Activated naive CD4-positive, alpha-beta T cell treated with anti-CD3 and anti-CD28 coated beads, Interleukin-2, amount 50 U/mL, for 24 hours (primary cell): Measurements from ENCODE around the gene LHFPL5.

Experiments used
- H3K27ac Mint-ChIP-seq: one replicate; pipeline ENCODE4 v1.8.0; 2021; ENCODE audit warnings: mild to moderate bottlenecking, mixed read lengths
- H3K27me3 Mint-ChIP-seq: one replicate; pipeline ENCODE4 v1.8.0; 2021; ENCODE audit warnings: mixed read lengths
- H3K36me3 Mint-ChIP-seq: one replicate; pipeline ENCODE4 v1.8.0; 2021; ENCODE audit warnings: mixed read lengths
- H3K4me1 Mint-ChIP-seq: one replicate; pipeline ENCODE4 v1.8.0; 2021; ENCODE audit warnings: mixed read lengths
- H3K4me3 Mint-ChIP-seq: one replicate; pipeline ENCODE4 v1.8.0; 2021; ENCODE audit warnings: mild to moderate bottlenecking, mixed read lengths
- H3K9me3 Mint-ChIP-seq: one replicate; pipeline ENCODE4 v1.8.0; 2021; ENCODE audit warnings: mixed read lengths

LHFPL5 gene

DNA sequence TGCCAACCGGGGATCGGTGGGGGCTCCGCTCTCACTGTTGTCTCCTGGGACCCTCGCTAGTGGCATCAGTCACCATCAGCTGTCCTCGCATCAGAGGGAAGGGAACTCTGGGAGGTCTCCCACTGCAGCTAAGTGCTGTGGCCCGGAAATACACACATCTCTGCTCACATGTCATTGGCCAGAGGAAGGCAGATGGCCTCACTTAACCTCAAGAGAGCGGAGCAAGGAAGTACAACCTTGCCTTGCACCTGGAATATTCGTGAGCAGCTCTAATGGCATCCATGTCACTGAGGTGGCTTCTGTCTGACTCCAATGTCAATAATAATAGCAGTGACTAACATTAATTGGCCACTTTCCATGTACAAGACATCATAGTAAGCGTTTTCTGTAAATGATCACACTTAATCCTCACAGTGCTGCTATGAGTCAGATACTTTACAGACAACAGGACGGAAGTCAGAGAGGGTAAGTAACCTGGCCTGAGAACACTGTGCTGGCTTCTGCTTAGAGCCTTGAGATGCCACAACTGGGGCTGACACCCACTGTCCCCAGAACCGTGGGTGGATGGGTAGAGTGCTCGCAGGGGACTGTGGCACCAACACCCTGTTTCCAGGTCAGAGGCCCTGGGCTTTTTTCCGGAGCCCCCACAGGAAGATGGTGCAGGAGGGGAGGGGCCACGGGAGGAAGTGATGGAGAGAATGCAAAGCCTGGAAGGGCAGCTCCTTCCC, 6.0 kb downstream of the LHFPL5 start:
- Mint-ChIP-seq H3K4me3 (no peak overlapping the region), H3K4me1 (no peaks in the 10 kb centered on the region), H3K27ac (no peak overlapping the region), H3K27me3 (peaks cover 12% of the 10 kb centered on the region), H3K9me3 (no peaks in the 10 kb centered on the region), H3K36me3 (peaks cover 3% of the 10 kb centered on the region)

DNA sequence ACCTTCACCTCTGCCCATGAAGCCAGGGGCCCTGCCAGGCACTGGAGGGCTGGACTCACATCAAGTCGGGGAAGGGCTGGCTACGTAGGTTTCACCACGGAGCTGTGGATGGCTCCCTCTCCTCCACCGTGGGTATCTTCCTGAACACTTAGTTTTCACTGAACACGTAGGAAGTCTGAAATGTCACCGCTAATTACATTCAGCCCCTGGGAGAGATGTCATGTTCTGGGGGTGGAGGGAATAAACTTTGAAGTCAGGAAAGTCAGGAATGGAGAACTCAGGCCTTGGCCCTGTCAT, 6.5 kb downstream of the LHFPL5 start:
- no peaks in the 10 kb centered on the region for H3K9me3 Mint-ChIP-seq
- H3K27me3 Mint-ChIP-seq = peaks cover 6% of the 10 kb centered on the region
- H3K4me3 Mint-ChIP-seq = no peak overlapping the region
- no peak overlapping the region for H3K27ac Mint-ChIP-seq
- H3K36me3 Mint-ChIP-seq = peaks cover 3% of the 10 kb centered on the region
- no peaks in the 10 kb centered on the region for H3K4me1 Mint-ChIP-seq

DNA sequence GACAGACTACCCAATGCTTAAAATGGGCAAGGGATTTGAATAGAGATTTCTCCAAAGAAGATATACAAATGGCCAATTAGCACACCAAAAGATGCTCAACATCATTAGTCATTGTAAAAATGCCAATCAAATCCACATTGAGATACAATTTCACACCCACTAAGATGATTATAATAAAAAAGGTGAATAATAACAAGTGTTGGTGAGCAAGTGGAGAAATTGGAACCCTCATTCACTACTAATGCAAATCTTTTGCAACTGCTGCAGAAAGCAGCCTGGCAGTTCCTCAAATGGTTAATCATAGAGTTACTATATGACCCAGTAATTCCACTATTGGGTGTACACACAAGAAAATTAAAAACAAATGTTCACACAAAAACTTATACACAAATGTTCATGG, 12.4 kb downstream of the LHFPL5 start:
- peaks cover 4% of the 10 kb centered on the region for H3K36me3 Mint-ChIP-seq
- no peak overlapping the region for H3K27ac Mint-ChIP-seq
- H3K9me3 Mint-ChIP-seq = no peaks in the 10 kb centered on the region
- H3K4me3 Mint-ChIP-seq = no peak overlapping the region
- H3K27me3 Mint-ChIP-seq = peaks cover 2% of the 10 kb centered on the region
- H3K4me1 Mint-ChIP-seq = no peaks in the 10 kb centered on the region

DNA sequence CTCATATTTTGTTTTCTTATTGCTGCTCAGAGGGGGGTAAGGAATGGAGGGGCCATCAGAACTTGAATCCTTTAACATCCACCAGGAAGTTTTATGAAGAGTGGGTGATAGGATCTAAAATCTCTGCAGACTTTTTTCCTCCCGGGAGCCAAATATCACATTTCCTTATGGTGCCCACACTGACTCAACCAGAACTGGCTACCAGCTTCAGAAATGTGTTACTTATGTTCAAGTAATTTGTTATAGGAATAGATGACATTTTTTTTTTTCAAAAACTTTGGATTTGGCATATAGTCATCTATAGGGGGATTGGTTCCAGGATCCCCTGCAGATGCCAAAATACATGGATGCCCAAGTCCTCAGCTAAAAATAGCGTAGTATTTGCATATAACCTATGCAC, 18.4 kb downstream of the LHFPL5 start:
- Mint-ChIP-seq H3K9me3 (no peaks in the 10 kb centered on the region), H3K27ac (no peak overlapping the region), H3K4me3 (no peak overlapping the region), H3K4me1 (no peaks in the 10 kb centered on the region), H3K36me3 (no peaks in the 10 kb centered on the region), H3K27me3 (peaks cover 7% of the 10 kb centered on the region)

DNA sequence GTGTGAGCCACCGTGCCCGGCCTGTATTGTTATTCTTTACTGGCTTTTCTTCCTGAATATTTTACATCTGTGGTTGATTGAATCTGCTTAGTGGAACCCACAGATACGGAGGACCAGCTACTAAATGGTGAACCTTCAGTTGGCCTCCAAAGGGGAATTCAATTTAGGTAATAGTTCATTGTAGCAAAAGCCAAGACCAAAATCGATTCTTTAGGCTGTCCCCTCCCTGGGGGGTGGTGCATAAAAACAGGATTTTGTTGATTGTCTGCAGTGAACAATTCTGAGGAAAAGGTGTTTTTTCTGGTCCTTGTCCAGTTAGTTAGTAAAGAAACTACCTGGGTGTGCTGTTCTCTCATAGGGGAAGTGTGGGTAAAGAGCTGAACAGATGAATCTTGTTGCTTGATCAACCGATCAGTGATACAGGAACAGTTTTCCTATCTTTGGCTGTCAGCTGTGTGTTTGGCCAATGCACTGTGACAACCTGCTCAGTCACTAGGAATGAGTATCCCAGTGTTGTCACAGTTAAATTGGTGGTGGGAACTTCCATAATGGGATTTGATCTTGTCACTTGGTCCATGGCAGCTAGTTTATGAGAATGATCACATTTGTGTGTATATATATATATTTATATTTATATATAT, 19.5 kb downstream of the LHFPL5 start:
- Mint-ChIP-seq H3K4me3 (no peak overlapping the region), H3K27ac (no peak overlapping the region), H3K27me3 (peaks cover 5% of the 10 kb centered on the region), H3K9me3 (no peaks in the 10 kb centered on the region), H3K4me1 (no peaks in the 10 kb centered on the region), H3K36me3 (no peaks in the 10 kb centered on the region)

DNA sequence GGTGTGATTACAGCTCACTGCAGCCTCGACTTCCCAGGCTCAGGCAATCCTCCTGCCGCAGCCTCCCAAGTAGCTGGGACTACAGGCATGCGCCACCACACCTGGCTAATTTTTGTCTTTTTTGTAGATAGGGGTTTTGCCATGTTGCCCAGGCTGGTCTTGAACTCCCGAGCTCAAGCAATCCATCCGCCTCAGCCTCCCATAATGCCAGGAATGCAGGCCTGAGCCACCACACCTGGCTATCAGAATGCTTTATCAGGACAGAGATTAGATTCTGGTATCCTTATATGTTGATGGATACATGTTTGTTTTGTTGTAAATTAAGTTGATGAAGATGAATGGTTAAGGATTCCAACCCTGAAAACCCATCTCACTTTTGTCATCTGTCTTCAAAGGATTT, 24.2 kb downstream of the LHFPL5 start:
- Mint-ChIP-seq H3K27me3 (peaks cover 5% of the 10 kb centered on the region), H3K9me3 (no peaks in the 10 kb centered on the region), H3K4me3 (no peak overlapping the region), H3K36me3 (peaks cover 4% of the 10 kb centered on the region), H3K4me1 (no peaks in the 10 kb centered on the region), H3K27ac (no peak overlapping the region)

DNA sequence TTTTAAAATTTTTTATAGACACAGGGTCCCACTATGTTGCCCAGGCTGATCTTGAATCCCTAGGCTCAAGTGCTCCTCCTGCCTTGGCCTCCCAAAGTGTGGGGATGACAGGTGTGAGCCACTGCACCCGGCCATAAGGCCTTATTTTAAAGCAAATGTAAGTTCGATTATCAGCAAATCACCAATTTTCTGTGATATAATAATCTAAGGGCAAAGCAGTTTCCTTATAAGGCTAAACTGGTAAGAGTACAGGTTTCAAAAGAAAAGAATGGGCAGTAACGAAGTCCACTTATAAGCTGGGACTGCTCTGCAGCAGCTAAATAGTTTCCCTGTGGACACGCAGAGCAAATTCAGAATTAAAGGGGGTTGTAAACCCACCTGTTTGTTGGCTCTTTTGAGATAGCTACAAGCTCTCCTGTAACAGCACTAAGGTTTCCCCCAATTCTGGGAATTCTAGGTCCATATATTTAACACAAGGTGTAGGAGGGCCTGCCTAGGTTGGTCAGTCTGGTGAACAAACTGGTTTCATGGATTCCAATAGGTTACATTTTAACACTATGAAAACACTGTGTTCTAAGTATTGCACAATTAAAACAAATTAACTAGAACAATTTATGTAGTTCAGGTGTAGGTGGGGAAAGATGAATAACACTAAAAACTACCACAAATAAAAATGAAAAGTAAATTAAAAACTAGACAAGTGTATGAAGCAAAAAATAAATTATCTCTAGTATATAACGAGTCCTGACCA, 26.3 kb downstream of the LHFPL5 start:
- H3K36me3 Mint-ChIP-seq = peaks cover 8% of the 10 kb centered on the region
- no peak overlapping the region for H3K4me3 Mint-ChIP-seq
- H3K27ac Mint-ChIP-seq = no peak overlapping the region
- no peaks in the 10 kb centered on the region for H3K4me1 Mint-ChIP-seq
- H3K27me3 Mint-ChIP-seq = peaks cover 2% of the 10 kb centered on the region
- H3K9me3 Mint-ChIP-seq = no peaks in the 10 kb centered on the region

DNA sequence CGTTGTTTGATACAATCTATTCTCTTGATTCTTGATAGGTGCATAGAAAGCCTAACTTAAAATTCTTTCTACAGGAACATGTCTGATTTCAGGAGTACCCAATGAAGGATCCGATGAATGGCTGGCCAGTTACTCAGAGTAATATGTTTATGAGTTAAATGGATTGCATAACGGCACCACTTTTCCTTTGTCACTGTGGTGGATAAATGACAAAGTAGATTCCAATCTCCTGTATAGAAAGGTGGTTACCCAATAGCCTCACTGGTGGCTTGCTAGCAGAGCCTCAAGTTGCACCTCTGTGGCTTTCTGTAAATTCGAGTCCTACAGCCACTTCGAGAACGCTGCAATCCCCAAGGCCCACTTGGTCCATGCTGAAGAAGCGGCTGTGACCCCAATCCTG, 28.4 kb downstream of the LHFPL5 start:
- Mint-ChIP-seq H3K4me1 (no peaks in the 10 kb centered on the region), H3K27me3 (no peaks in the 10 kb centered on the region), H3K36me3 (peaks cover 12% of the 10 kb centered on the region), H3K27ac (no peak overlapping the region), H3K9me3 (no peaks in the 10 kb centered on the region), H3K4me3 (no peak overlapping the region)

DNA sequence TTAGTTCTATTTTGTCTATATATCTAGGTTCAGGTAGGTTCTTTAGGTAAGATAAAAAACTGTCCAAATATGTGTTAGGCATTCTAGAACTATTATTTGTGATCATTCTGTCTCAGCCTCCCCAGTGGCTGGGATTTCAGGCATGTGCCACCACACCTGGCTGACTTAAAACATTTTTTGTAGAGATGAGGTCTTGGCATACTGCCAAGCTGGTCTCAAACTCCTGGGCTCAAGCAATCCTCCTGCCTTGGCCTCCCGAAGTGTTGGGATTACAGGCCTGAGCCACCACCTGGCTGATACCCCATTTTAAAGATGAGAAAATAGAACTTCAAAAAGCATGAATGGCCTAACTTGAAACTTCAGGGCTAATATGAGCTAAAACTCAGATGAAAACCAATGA, 33.9 kb downstream of the LHFPL5 start:
- no peaks in the 10 kb centered on the region for H3K9me3 Mint-ChIP-seq
- H3K27me3 Mint-ChIP-seq = no peaks in the 10 kb centered on the region
- no peak overlapping the region for H3K27ac Mint-ChIP-seq

DNA sequence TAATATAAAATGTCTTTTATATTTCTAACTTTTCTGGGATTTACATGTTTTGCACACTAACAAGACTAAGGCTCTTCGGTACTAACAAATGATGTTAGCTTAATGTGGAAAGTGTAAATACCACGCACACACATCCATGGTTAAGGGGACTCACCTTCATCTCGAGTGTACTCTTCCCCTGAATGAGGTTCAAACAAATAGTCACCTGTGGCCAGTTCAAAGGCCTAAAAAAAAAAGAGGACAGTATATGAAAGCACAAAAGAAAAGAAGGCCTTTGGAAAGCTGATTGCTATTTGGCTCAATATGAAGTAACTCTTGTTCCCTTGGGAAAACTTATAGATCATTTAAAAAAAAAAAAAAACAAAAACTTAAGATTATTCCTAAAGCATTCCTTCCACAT, 37.2 kb downstream of the LHFPL5 start:
- H3K4me3 Mint-ChIP-seq = no peak overlapping the region
- H3K4me1 Mint-ChIP-seq = no peaks in the 10 kb centered on the region
- no peak overlapping the region for H3K27ac Mint-ChIP-seq
- no peaks in the 10 kb centered on the region for H3K27me3 Mint-ChIP-seq
- peaks cover 17% of the 10 kb centered on the region for H3K36me3 Mint-ChIP-seq
- no peaks in the 10 kb centered on the region for H3K9me3 Mint-ChIP-seq

More for the DNA sequence above, 33.9 kb downstream of the LHFPL5 start:
- H3K4me3 Mint-ChIP-seq = no peak overlapping the region
- H3K4me1 Mint-ChIP-seq = no peaks in the 10 kb centered on the region
- H3K36me3 Mint-ChIP-seq = peaks cover 11% of the 10 kb centered on the region

DNA sequence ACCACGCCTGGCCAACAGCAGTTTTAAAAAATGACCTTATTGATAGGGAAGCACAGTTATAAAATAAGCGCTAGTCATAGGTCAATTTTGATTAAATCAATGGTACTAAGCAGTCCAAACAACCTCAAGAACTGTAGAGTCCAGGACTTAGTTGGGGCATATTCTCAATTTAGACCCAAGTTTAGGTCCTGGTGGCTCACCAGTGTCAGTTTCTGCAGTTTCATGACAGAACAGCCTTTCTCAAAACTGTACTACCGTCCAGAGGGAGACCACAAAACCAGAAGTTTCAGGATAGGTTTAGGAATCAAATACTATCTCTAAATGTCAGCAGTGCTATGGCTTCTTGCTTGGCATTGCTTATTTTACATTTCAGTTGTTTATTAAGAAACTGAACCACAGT, 39.1 kb downstream of the LHFPL5 start:
- Mint-ChIP-seq H3K27ac (no peak overlapping the region), H3K36me3 (peaks cover 26% of the 10 kb centered on the region), H3K27me3 (no peaks in the 10 kb centered on the region), H3K9me3 (no peaks in the 10 kb centered on the region), H3K4me1 (no peaks in the 10 kb centered on the region), H3K4me3 (no peak overlapping the region)

DNA sequence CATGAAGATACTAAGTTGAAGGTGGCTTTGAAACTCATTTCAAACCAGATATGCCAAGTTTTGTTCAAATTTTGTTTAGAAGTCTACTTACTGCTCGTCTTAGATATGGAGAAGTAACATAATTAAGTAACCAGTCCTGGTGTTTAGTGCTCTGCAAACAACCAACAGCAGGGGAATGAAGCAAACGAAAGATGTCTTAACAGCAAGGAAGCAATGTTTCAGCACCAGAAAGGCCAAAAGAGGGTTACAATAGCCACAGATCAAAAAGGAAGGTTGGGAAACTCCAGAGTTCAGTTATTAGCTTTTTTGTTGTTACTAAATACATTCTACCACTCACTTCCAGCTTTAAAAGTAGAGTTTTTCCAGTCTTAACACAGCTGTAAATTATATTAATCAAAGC, 45.1 kb downstream of the LHFPL5 start:
- Mint-ChIP-seq H3K4me3 (no peak overlapping the region), H3K4me1 (peaks cover 3% of the 10 kb centered on the region), H3K27me3 (no peaks in the 10 kb centered on the region), H3K27ac (no peak overlapping the region), H3K36me3 (peaks cover 36% of the 10 kb centered on the region), H3K9me3 (no peaks in the 10 kb centered on the region)

DNA sequence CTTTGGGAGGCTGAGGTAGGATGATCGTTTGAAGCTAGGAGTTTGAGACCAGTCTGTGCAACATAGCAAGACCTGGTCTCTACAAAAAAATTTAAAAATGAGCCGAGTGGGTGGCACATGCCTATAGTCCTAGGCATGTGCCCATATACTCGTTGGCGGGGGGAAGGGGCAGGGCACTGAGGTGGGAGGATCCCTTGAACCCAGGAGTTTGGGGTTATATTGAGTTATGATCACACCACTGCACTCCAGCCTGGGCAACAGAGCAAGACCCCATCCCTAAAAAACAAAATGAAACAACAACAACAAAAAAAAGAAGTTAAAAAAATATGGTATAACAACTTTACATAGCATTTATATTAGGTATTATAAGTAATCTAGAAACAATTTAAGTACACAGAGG, 47.8 kb downstream of the LHFPL5 start:
- H3K27ac Mint-ChIP-seq = no peak overlapping the region
- H3K4me3 Mint-ChIP-seq = no peak overlapping the region
- peaks cover 3% of the 10 kb centered on the region for H3K4me1 Mint-ChIP-seq
- no peaks in the 10 kb centered on the region for H3K27me3 Mint-ChIP-seq
- peaks cover 38% of the 10 kb centered on the region for H3K36me3 Mint-ChIP-seq
- H3K9me3 Mint-ChIP-seq = no peaks in the 10 kb centered on the region

DNA sequence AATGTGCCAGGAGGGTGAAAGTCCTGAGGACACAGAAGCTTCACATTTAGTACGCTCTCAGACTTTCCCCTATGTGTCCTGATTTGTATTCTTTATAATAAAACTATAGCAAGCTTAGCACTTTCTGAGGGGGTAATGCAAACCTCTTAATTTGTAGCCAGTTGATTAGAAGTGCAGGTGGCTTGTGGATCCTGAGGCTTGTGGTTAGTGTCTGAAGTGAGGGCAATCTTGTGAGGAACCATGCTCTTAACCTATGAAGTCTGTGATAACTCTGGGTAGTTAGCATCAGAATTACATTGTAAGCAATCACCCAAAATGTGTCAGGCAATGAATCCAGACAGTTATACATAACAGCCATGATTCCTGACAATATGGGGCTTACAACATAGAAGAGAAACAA, 51.1 kb downstream of the LHFPL5 start:
- Mint-ChIP-seq H3K36me3 (peaks cover 30% of the 10 kb centered on the region), H3K27ac (no peak overlapping the region), H3K9me3 (no peaks in the 10 kb centered on the region), H3K4me1 (no peaks in the 10 kb centered on the region), H3K4me3 (no peak overlapping the region), H3K27me3 (no peaks in the 10 kb centered on the region)

DNA sequence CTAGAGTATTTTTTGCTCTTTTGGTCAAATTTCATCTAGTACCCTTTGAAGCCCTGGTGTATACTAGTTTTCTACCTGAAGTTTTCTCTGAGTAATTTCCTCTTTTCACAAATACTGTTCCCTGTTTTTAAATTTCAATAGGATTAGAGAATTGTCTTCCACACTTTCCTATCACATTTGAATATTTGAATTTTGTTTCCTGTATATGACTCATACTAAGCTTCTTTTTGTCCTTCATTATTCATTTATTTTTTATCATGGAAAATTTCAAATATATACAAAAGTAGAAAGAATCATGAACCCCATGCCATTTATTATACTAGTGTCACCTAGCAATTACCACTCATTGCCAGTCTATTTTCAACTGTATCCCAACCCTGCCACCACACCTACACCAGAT, 52.7 kb downstream of the LHFPL5 start:
- H3K9me3 Mint-ChIP-seq = no peaks in the 10 kb centered on the region
- peak overlapping the region; percentile 35 for H3K27ac Mint-ChIP-seq
- no peaks in the 10 kb centered on the region for H3K4me1 Mint-ChIP-seq
- no peaks in the 10 kb centered on the region for H3K27me3 Mint-ChIP-seq
- H3K4me3 Mint-ChIP-seq = no peak overlapping the region
- H3K36me3 Mint-ChIP-seq = peaks cover 34% of the 10 kb centered on the region

DNA sequence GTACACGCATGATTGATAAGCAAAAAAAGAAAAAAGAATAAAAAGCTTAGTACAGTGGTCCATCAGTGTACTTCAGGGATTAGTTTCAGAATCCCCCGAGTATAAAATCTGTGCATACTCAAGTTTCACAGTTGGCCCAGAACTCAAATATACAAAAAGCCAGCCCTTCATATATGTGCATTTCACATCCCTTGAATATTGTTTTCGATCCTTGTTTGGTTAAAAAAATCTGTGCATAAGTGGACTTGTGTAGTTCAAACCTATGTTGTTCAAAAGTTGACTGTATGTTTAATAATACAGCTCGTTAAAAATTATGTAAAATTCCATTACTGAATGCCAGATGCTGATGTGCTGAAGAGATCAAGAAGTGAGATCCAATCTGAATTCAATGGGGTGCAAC, 54.2 kb downstream of the LHFPL5 start:
- H3K4me3 Mint-ChIP-seq = no peak overlapping the region
- H3K4me1 Mint-ChIP-seq = no peaks in the 10 kb centered on the region
- peaks cover 39% of the 10 kb centered on the region for H3K36me3 Mint-ChIP-seq
- no peak overlapping the region for H3K27ac Mint-ChIP-seq
- H3K27me3 Mint-ChIP-seq = no peaks in the 10 kb centered on the region
- H3K9me3 Mint-ChIP-seq = no peaks in the 10 kb centered on the region
